DMS53 (cell line): ENCODE results near the gene F11.
A peak's percentile ranks its signal among the peaks of the same experiment; 100 is the strongest.
"Not testable (repeated sequence)": the region's sequence is repeated elsewhere in the genome, so short reads cannot be mapped to it uniquely, and the experiment has no call there.

Experiments
- DNase-seq: peaks from one replicate; lab custom pipeline; 2025; lab: John Stamatoyannopoulos, UW

F11 gene

DNA sequence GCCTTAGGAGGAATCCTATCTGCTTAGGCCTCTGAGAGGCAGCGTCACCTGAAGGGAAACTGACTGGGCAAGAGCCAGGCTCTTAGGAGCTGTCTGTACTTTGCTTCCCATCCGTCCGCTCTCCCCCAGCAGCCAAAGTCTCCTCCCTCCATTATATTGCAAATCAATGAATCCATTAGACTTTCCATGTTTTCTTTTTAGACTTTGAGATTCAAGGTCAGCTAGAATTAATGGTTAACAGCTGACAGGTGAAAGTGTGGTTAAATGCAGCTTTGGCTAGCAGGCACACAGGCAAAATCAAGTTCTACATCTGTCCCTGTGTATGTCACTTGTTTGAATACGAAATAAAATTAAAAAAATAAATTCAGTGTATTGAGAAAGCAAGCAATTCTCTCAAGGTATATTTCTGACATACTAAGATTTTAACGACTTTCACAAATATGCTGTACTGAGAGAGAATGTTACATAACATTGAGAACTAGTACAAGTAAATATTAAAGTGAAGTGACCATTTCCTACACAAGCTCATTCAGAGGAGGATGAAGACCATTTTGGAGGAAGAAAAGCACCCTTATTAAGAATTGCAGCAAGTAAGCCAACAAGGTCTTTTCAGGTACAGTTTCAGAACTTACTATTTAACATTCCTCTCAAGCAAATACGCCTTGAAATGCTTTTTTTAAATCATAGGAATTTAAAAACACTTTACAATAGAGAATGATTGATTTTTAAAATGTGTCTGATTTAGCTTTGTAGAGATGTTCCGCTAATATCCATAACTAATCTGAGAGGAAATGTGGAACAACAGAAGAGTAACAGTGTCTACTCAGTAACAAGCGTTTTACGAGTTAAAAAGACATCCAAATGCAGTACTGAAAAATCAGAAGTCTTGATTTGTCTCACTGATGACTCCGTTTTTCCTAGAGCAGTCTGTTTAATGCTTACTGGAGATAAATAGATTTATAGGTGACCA is at the start of gene F11:
Gene F11, plus strand, starts transcription at position 507 of the 970 bp plus-strand sequence. CDS start 948 bp downstream, outside the sequence.
- DNase-seq: no peak

DNA sequence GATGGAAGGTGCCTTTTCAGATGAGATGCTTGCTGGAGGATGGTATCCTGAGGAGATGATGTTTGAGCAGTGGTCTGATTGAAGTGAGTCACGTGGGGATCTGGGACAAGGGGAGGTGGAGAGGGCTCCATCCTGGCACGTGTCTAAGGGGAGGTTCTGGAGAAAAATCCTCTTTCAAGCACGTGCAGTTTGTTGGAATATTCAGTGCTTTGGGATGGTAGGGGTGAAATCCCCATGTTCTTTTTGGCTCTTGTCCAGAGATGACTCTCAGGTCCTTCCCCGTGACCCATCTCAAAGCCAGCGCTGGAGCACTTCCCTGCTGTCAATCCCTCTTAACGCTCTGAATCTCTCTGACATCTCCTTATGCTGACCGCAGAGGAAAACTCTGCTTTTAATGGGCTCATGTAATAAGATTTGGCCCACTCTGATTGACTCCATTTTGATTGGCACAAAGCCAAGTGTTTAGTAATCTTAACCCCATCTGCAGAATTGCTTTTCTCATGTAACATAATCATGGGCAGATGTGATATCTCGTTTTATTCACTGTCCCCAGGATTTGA is 49.4 kb upstream of the F11 start:
- no peak for DNase-seq

DNA sequence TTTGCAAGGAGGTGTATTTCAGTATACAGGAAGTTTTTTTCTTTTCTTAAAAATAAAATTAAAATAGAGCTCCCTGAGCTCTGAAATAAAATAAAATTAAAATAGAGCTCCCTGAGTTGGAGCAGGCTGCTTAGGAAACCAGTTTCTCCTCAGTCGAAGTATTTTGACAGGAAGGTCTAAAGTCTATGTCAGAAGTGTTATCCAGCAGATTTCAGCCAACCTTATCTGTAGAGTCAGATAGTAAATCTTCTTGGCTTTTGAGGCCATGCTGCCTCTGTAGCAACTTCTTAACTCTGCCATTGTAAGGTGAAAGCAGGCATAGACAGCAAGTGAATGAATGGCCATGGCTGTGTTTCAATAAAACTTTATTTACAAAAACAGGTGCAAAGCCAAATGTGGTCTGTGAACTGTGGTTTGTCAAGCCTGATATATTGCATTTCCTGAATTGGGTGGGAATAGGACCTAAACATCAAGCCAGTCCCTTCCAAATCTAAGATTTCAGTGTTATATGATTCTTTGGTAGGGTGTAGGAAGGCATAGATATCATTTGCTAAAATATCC is 48.2 kb upstream of the F11 start:
- no peak for DNase-seq

GRCh38 chr4:186221624-186222023 is 44.4 kb upstream of the F11 start:
- DNase-seq: no peak

GRCh38 chr4:186225848-186226247 is 40.1 kb upstream of the F11 start:
- no peak for DNase-seq

DNA sequence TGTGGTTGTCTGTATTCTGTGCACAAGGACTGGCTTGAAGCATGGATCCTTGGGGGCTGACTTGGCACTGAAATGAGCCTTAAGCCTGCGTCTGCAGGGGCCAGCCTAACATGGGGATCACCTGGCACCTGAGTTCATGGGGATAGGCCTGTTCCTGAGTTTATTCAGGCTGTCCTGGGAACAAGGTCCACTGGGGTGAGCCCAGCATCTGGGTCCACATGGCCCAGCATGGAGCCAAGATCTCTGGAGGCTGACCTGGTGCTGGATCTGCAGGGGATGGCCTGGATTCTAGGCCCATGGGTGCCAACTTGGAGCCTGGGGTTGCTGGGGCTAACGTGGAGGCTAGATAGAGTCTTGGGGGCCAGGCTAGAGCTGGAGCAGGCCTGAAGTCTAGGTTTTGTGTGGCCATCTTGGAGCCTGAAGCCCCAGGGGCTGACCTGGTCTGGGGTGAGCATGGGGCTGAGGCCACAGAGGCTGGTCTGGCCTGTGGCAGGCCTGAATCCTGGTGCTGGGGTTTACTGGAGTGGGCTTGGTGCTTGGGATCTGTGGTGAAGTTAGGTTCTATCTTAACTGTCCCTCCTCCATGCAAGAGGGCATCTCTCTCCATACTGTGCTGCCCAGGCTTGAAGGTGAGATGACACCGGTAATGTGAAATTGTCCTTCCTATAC is 39.3 kb upstream of the F11 start:
- no peak for DNase-seq

GRCh38 chr4:186227221-186227620 is 38.8 kb upstream of the F11 start, which contains the start of gene KLKB1:
TSS of gene KLKB1 (plus strand) at chr4:186227507. CDS start at chr4:186228196, 689 bp downstream.
- DNase-seq: peak; percentile 51

DNA sequence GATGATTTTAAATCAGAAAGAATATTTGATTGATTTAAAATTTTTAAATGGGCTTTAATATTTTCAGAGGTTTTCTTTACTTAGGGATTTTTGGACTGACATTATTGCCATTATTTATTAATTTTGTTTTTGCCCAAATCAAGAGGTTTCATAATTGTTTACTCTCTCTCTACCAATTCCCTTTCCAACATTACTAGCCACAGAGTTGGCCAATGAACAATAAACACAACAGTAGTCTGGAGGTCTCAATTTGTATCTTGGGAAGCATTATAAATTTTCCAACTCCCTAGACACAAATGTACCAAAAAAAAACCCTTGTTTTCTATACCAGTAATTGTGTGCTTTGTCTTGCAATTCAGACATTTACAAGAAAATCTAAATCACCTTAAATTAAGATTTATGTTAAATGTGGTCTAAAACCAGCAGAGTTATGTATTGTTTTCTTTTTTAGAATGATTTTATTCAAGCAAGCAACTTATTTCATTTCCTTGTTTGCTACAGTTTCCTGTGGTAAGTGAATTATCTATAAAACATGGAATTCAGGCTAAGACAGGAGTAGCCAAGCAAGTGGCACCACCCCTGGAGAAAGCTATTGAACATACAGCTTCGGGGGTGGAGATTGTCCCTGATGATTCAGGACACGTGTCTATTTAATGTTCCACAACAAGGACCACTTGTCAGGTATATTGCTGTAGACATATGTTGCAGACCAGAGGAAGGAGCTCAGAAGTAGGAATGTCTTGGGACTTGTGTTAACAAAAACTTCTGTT is 38.1 kb upstream of the F11 start:
- peak; percentile 3 for DNase-seq

- DNase-seq: no peak
Observed at GRCh38 chr4:186228514-186228894, 37.5 kb upstream of the F11 start.

- DNase-seq: no peak
Observed at GRCh38 chr4:186234367-186234766, 31.6 kb upstream of the F11 start.

DNA sequence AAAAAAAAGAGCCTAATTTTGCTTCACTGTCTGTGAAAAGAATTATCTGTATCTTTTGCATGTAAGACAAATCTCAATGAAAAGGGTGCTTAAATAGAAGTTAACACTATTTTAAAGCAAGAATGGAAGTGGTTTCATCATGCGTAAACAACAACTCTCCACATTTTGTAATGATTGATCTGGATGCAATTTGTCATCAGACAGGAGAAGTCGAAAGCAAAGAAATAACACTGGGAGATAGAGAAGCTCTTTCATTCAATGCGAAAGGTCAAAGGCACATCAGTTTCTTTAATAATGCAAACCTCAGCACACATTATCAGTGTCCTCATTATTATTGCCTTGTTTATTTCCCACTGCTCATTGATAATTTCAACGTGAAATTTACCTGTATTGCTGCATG is 29.9 kb upstream of the F11 start:
- DNase-seq: no peak

GRCh38 chr4:186240452-186240847 is 25.5 kb upstream of the F11 start:
- DNase-seq: no peak

DNA sequence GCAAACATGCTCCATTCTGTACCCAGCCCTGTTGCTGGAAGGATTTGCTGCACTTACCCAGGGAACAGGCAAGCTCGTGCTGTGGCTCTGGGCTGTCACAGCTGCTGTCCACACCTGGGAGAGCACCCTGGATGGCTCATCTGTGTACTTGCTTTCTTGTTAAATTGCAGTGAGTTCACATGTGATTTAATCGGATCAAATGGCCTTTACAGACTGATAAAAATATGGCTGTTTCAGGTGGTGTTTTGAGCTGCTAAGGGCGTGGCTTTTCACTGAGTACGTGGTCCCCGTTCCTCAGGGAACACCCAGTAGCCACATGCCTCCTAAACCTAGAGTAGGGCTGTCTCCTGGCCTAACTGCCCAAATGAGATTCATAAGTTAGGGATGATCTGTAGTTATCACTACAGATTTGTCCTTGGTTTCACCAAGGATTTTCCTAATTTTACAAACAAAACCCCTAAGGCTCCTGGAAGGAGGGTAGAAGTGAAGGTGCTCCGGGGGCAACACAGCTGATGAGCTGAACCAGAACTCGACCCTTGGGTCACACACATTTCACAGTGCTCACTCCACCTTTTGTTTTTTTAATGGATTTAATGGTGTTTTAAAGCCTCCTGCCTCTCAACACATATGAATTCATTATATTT is 25.0 kb upstream of the F11 start:
- DNase-seq: no peak

DNA sequence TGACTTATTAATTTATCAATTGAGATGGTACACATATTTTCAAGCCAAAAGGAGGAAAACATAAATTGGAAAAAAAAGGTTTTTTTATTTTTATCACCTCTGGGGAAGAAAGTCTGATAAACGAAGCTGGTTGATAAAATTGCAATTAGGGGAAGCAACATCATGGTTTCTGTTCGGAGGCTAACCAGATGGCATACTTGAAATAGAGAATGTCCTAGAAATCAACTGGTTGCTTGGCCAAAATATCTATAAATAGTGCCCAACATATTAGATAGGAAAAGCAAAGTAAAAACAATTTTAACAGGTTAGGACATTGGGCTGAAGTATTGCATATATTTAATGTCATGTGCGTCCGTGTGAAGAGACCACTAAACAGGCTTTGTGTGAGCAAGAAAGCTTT is 24.4 kb upstream of the F11 start:
- DNase-seq: no peak

- not testable (repeated sequence) for DNase-seq
Observed at GRCh38 chr4:186242031-186242430, 24.0 kb upstream of the F11 start.

- no peak for DNase-seq
Observed at GRCh38 chr4:186243331-186243730, 22.7 kb upstream of the F11 start.

DNA sequence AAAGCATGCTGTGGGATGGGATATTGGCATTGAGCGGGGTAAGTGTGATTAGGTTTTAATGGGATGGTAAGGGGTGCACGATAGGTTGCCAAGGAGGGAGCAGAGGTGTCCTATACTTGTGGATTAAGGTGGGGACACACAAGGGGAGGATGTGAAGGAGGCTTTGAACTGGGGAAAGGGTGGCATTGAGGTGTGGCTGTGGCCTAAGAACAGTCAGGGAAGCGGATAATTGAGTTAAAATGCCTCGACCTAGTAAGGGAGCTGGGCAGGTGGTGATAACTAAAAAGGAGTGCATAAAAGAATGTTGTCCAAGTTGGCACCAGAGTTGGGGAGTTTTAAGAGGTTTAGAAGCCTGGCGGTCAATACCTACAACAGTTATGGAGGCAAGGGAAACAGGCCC is 21.2 kb upstream of the F11 start:
- no peak for DNase-seq

- DNase-seq: not testable (repeated sequence)
Observed at GRCh38 chr4:186247062-186247752, 18.8 kb upstream of the F11 start.

- DNase-seq: no peak
Observed at GRCh38 chr4:186248643-186249042, 17.3 kb upstream of the F11 start.
